Stimulated activated CD4-positive, alpha-beta T cell treated with anti-CD3 and anti-CD28 coated beads, Interleukin-4, amount 100 ng/mL, for 24 hours (primary cell): ENCODE results near the gene ERCC2.

Experiments
- DNase-seq: peaks from one replicate; pipeline ENCODE4 v3.0.0-alpha.2; 2020

The ERCC2 gene

GRCh38 chr19:45400192-45400591 lies 29.8 kb upstream of the ERCC2 start:
- no peak for DNase-seq

- DNase-seq: no peak
These were observed 25.6 kb upstream of the ERCC2 start for GRCh38 chr19:45395821-45396617.

DNA sequence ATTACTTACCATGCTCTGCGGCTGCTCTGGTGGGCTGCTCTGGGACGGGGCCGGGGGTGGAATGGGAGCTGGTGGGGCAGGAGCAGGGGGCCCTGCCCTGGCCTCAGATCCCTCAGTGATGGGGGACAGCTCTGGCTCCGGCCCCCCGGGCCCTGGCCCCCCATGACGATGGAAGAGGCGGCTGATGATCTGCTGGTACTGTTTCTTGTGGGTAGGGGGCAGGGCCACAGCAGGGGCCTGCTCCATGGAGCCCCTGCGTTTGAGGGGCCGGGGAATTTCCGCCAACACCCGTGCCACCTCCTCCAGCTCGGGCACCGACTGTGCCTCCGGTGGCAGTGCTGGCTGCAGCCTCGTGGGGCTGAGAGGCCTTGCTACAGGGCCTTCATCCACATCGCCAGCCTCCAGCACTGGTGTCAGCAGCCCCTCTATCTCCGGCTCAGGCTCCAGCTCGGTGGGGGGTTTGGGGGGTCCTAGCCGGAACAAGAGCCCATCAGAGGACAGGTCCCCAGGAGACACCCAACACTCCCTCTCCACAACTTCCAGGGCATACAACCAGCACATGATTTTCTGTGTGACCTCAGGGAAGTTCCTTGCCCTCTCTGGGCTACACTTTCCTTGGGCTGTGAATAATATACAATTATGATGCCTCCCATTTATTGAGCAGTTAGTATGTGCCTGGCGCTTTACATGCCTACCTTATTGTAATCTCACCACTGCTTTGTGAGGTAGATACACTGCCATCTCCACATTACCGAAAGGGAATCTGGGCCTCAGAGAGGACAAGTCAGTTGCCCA lies 21.7 kb upstream of the ERCC2 start:
- DNase-seq: no peak

DNA sequence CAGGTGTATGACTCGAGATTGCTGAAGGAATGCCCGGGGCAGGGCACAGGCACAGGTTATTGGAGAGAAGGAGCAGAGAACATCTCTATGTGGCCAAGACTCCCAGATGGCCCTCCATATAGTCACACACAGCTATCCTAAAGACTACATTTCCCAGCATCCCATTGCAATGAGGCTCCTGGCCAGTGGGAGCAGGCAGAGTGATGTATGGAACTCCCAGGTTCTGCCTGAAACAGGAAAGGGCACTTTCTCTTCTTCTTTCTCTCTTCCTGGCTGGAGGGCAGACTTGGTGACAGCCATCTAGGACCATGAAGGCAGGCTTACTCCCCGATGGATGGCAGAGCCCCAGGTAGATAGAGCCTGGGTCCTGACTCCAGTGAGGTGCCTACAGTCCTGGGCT lies 21.0 kb upstream of the ERCC2 start:
- DNase-seq: no peak

GRCh38 chr19:45385392-45386221 lies 15.2 kb upstream of the ERCC2 start:
- no peak for DNase-seq

DNA sequence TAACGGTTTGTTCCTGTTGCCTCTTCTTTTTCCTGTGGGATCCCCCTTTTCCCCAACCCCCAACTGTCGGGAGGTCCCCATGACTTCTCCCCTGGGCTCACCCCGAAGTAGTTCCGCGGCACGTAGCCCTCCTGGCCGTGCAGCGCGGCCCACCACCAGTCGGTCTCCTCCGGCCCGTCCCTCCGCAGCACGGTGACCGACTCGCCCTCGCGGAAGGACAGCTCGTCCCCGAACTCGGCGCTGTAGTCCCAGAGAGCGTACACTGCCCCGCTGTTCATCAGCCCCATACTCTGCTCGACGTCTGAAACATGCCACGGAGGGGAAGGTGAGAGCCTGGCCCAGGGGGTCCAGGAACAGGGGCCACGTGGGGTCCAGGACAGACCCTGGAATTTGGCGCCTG lies 12.1 kb upstream of the ERCC2 start:
- no peak for DNase-seq

- DNase-seq: no peak
These were observed 9.7 kb upstream of the ERCC2 start for GRCh38 chr19:45380107-45380506.

- DNase-seq: no peak
These were observed 5.8 kb upstream of the ERCC2 start for GRCh38 chr19:45376045-45376724.

- DNase-seq: no peak
These were observed 1.5 kb downstream of the ERCC2 start for GRCh38 chr19:45368737-45369340.

- DNase-seq: no peak
These were observed 2.2 kb downstream of the ERCC2 start for GRCh38 chr19:45368127-45368526.

DNA sequence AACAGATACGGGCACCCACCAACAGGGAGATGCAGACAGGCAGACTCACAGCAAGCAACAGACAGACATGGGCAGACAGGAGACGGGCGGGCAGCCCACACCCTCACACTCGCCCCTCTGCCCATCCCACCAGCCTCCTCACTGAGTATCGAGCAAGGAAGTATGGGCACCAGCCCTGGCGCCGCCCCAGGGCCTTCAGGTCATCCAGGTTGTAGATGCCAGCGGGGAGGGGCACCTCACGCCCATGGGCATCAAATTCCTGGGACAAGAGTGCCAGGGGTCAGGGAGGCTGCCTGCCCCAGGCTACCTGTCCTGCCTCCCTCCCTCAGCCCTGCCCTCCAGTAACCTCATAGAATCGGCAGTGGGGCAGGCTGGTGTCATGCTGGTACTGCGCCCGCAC lies 5.7 kb downstream of the ERCC2 start:
- no peak for DNase-seq

GRCh38 chr19:45363861-45364459 lies 6.4 kb downstream of the ERCC2 start:
- DNase-seq: no peak

DNA sequence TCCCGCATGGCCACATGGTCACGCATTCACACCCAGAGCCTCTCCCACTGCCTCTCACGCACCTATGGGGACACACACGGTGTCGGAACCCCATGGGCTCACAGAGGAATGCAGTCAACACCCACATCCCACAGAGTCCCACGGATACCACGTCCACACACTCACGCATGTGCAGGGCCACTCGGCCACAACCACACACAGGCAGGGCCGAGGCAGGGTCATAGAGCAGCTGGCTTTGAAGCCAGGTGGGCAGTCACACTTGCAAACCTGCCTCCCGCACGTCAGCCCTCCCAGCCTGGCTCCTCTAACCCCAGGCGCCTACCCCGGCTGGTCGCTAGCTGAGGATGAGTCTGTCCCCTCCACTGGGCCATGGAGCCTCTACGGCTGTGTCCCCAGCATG lies 8.1 kb downstream of the ERCC2 start:
- no peak for DNase-seq

DNA sequence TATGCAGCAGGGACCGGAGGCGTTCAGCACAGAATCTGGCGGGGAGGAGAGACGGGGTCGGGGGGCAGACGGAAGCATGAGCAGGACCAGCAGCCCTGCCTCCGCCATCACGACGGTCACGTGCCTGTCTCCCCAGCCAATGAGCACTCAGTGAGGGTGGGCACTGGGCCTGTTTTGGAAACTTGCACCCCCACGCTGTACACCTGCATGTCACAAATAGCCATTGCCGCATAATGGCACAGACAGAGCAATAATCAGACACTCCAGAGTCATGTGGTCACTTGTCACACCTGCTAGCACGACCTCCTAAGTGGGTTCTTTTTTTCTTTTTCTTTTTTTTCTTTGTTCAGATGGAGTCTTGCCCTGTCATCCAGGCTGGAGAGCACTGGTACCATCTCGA lies 8.8 kb downstream of the ERCC2 start:
- no peak for DNase-seq

DNA sequence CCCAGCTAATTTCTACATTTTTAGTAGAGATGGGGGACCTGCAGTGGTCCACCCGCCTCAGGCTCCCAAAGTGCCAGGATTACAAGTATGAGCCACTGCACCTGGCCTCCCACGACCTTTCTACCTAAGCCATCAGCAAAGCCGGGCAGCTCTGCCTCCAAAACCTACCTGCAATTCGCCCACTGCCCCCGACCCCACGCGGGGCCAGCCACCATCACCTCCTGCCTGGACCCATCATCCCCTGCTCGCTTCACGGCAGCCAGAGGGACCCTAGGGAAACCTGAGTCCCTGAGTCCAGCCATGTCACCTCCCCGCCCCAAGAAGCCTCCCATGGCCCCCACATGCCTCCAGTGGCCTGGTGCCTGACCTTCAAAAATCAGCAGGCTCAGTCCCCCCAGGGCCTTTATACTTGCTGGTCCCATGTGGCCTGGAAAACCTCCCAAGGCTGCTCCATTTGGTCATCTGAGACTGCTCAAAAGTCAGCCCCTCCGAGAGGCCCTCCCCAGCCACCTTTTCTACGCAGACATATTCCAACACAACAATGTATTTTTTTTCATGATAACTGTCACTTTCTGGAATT lies 12.1 kb downstream of the ERCC2 start:
- DNase-seq: no peak

DNA sequence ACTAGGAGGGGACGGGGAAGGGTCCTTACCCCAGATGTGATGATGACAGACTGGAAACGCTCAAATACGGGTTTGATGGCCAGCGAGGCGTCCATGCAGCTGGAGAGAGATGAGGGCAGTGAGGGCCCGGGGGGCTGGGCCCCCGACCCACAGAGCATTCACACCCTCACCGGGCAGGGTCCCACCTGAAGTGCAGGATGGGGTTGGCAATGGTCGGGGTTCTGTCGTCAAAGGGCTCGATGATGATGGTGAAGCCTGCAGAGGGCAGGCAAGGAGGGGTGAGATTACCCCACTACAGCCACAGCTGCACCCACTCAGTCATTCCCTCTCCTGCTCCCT lies 13.0 kb downstream of the ERCC2 start:
- DNase-seq: no peak

GRCh38 chr19:45356760-45357444 lies 13.5 kb downstream of the ERCC2 start:
- DNase-seq: no peak

DNA sequence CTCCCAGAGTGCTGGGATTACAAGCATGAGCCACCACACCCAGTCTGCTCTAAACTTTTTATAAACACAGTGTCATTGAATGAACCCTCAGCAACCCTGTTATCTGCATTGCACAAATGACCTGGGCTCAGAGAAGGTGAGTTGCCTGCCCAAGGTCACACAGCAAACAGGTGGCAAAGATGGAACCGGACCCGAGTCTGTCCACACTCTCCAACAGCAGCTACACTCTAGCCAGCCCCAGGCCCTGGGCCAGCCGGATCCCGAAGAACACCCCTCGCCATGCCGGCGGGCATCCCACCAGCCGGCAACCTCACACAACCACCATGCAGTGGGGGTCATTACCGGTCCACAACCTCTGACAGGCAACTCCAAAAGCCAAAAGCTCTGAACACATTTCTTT lies 14.5 kb downstream of the ERCC2 start:
- no peak for DNase-seq

- DNase-seq: no peak
These were observed 15.0 kb downstream of the ERCC2 start for GRCh38 chr19:45355402-45355801.

DNA sequence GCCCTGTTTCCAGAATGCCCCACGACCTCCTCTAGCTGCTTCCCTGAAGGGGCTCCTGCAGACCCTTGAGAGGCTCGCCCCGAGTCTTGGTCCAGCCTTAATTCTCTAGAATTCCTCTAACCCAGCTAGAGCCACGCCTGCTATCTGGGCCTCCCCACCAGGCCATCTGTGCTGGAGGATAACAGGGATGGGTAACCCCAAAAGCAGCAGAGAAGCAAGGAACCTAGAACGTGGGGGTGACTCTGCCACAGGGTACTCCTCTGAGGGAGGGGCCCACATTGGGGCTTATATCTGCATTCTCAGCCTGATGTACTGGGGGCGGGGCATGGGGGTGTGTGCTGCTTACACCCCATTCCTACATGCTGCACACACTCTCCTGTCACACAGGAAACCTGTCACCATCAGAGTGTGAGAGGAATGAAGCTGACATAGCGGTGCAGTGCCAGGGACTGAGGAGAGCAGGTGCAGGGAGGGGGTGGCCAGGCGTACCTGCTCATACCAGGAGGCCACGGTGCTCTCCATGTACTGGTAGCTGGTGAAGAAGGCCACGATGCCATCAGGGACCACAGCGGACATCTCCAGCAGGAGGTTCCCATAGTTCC lies 16.0 kb downstream of the ERCC2 start:
- no peak for DNase-seq
